HG03045 (cell line): Measurements from ENCODE around the gene NLRP8.
"Not testable (repeated sequence)": the region's sequence is repeated elsewhere in the genome, so short reads cannot be mapped to it uniquely, and the experiment has no call there.

Source experiments
- ATAC-seq: cut with Tn5 transposase; IDR thresholded peaks from one replicate; pipeline ENCODE4 v1.9.1; 2021; ENCODE audit warnings: mild to moderate bottlenecking, moderate library complexity; ENCODE audit not compliant: unreplicated experiment

NLRP8 gene

GRCh38 chr19:55947532-55947931 lies at the start of gene NLRP8:
NLRP8 (plus strand) TSS chr19:55947832.
- ATAC-seq = no peak

- ATAC-seq = no peak
These were observed 48.7 kb upstream of the NLRP8 start for GRCh38 chr19:55898911-55899310.

- no peak for ATAC-seq
These were observed 46.1 kb upstream of the NLRP8 start for GRCh38 chr19:55901369-55902079.

GRCh38 chr19:55902080-55902751 lies 45.4 kb upstream of the NLRP8 start:
- no peak for ATAC-seq

- no peak for ATAC-seq
These were observed 40.3 kb upstream of the NLRP8 start for GRCh38 chr19:55907286-55907685.

GRCh38 chr19:55907746-55908145 lies 39.9 kb upstream of the NLRP8 start:
- no peak for ATAC-seq

GRCh38 chr19:55909801-55910200 lies 37.8 kb upstream of the NLRP8 start:
- ATAC-seq = no peak

- ATAC-seq = no peak
These were observed 34.7 kb upstream of the NLRP8 start for GRCh38 chr19:55912916-55913315.

- ATAC-seq = no peak
These were observed 33.9 kb upstream of the NLRP8 start for GRCh38 chr19:55913643-55914268.

- no peak for ATAC-seq
These were observed 24.1 kb upstream of the NLRP8 start for GRCh38 chr19:55923556-55923955.

- no peak for ATAC-seq
These were observed 19.6 kb upstream of the NLRP8 start for GRCh38 chr19:55927991-55928390.

GRCh38 chr19:55929258-55929657 lies 18.4 kb upstream of the NLRP8 start:
- ATAC-seq = not testable (repeated sequence)

GRCh38 chr19:55930996-55931515 lies 16.6 kb upstream of the NLRP8 start:
- no peak for ATAC-seq

GRCh38 chr19:55931936-55932386 lies 15.7 kb upstream of the NLRP8 start, which contains the start of gene NLRP13:
NLRP13 (minus strand) TSS chr19:55932336; CDS start chr19:55932311, 25 bp downstream.
- no peak for ATAC-seq

- ATAC-seq = no peak
These were observed 12.4 kb upstream of the NLRP8 start for GRCh38 chr19:55935206-55935605.

- no peak for ATAC-seq
These were observed 8.4 kb upstream of the NLRP8 start for GRCh38 chr19:55939206-55939605.

GRCh38 chr19:55940306-55940705 lies 7.3 kb upstream of the NLRP8 start:
- no peak for ATAC-seq

GRCh38 chr19:55950566-55950965 lies 2.9 kb downstream of the NLRP8 start:
- ATAC-seq = not testable (repeated sequence)

- no peak for ATAC-seq
These were observed 8.8 kb downstream of the NLRP8 start for GRCh38 chr19:55956431-55956830.

- ATAC-seq = no peak
These were observed 10.7 kb downstream of the NLRP8 start for GRCh38 chr19:55958356-55958755.

- no peak for ATAC-seq
These were observed 12.5 kb downstream of the NLRP8 start for GRCh38 chr19:55959996-55960675.
